Smooth muscle cell (in vitro differentiated cells): ENCODE results near the gene PHF10. TPM values are rescaled to one million over a fixed set of nuclear protein-coding genes. Genes with fewer than 3 reads are reported as not detected.

Experiments
- DNase-seq: peaks from one replicate; lab custom pipeline; 2025; ENCODE audit not compliant: unreplicated experiment; lab: John Stamatoyannopoulos, UW
- H2AFZ ChIP-seq: fragments of 200-600 bp; sonication (generic); 2 replicates; pipeline ENCODE4 v1.6.0; 2016; ENCODE audit warnings: antibody characterized with exemption, low read depth, mild to moderate bottlenecking
- H3F3A ChIP-seq: fragments of 200-600 bp; sonication (generic); 2 replicates; pipeline ENCODE4 v1.6.0; 2017; ENCODE audit warnings: antibody characterized with exemption, low read depth
- H3K27ac ChIP-seq: fragments of 200-600 bp; sonication (generic); 2 replicates; pipeline ENCODE4 v1.5.1; 2016; ENCODE audit warnings: low read depth, mild to moderate bottlenecking
- H3K27me3 ChIP-seq: fragments of 200-600 bp; sonication (generic); 2 replicates; pipeline ENCODE4 v1.6.1; 2016; ENCODE audit warnings: low read depth, mild to moderate bottlenecking
- H3K36me3 ChIP-seq: fragments of 200-600 bp; sonication (generic); 2 replicates; pipeline ENCODE4 v1.5.1; 2016; ENCODE audit warnings: low read depth
- H3K4me1 ChIP-seq: fragments of 200-600 bp; sonication (generic); 2 replicates; pipeline ENCODE4 v1.5.1; 2016; ENCODE audit warnings: low read depth
- H3K4me2 ChIP-seq: fragments of 200-600 bp; sonication (generic); 2 replicates; pipeline ENCODE4 v1.6.0; 2016; ENCODE audit warnings: mild to moderate bottlenecking
- H3K4me3 ChIP-seq: fragments of 200-600 bp; sonication (generic); 2 replicates; pipeline ENCODE4 v1.5.1; 2016; ENCODE audit warnings: mild to moderate bottlenecking
- H3K79me2 ChIP-seq: fragments of 200-600 bp; sonication (generic); 2 replicates; pipeline ENCODE4 v1.6.0; 2016; ENCODE audit warnings: low read depth, mild to moderate bottlenecking
- H3K9ac ChIP-seq: fragments of 200-600 bp; sonication (generic); 2 replicates; pipeline ENCODE4 v1.6.0; 2016; ENCODE audit warnings: low read depth
- H3K9me3 ChIP-seq: fragments of 200-600 bp; sonication (generic); replicated peaks from 2 replicates; pipeline ENCODE4 v1.5.1; 2016; ENCODE audit warnings: low read depth
- H4K20me1 ChIP-seq: fragments of 200-600 bp; sonication (generic); 2 replicates; pipeline ENCODE4 v1.6.0; 2016; ENCODE audit warnings: low read depth
- WGBS: methylation state at CpG from one replicate; pipeline ENCODE4 v1.1.7; 2016; ENCODE audit warnings: low lambda C conversion rate; 5-methylcytosine and 5-hydroxymethylcytosine counted together
- polyA plus RNA-seq: library from polyadenylated mRNA; unstranded; fragments of >200 nt; fragmentation: Nextera tagmentation; extraction: Ambion mirVana; gene quantifications from 2 replicates; pipeline ENCODE4 v1.2.1, GENCODE V29; 2016
- total RNA-seq: library from RNA; depleted of rRNA; stranded (reverse); fragments of >200 nt; gene quantifications from 2 replicates; pipeline ENCODE4 v1.2.3, GENCODE V29; 2014
- TF ChIP-seq, protein P1 (sequence below): fragments of 200-600 bp; sonication (generic); IDR thresholded peaks from 2 replicates; pipeline ENCODE4 v1.5.1; 2017; ENCODE audit warnings: borderline replicate concordance, mild to moderate bottlenecking, antibody characterized with exemption; ENCODE audit not compliant: insufficient read depth, poor library complexity, severe bottlenecking

PHF10 gene
- total and polyA plus RNA-seq, 2 experiments from 2014 or later = 22.0 to 41.9 TPM

DNA sequence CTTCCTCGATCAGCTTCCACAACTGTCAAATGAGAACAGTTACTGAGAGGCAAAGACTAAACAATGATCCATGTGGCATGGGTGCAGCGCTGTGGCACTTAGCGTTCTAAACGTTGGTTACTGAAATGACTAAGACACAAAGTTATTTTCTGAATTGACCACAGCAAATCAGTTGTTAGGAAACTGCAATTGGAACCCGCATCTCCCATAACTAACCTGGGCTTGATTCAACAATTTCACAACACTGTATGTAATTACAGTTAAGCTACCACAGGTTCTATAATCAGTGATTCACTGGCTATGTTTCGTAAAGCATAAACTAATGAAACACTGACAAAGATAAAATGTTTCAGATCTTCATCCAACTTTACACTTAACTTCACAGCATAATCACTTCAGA is 35.0 kb downstream of the PHF10 start:
- Histone ChIP-seq H3K9ac (no peak overlapping the region), H3K4me3 (no peak overlapping the region), H3K79me2 (peaks cover 17% of the 10 kb centered on the region), H3K27ac (no peak overlapping the region), H3K4me2 (no peak overlapping the region), H3K4me1 (no peaks in the 10 kb centered on the region), H2AFZ (no peak overlapping the region), H3K9me3 (peaks cover 15% of the 10 kb centered on the region), H4K20me1 (no peaks in the 10 kb centered on the region), H3F3A (no peaks in the 10 kb centered on the region), H3K27me3 (no peaks in the 10 kb centered on the region), H3K36me3 (peaks cover 40% of the 10 kb centered on the region)
- DNase-seq = no peak
- 66% methylated on average over 6 of the region's 6 CpGs for WGBS
- TF ChIP-seq, protein P1, sequence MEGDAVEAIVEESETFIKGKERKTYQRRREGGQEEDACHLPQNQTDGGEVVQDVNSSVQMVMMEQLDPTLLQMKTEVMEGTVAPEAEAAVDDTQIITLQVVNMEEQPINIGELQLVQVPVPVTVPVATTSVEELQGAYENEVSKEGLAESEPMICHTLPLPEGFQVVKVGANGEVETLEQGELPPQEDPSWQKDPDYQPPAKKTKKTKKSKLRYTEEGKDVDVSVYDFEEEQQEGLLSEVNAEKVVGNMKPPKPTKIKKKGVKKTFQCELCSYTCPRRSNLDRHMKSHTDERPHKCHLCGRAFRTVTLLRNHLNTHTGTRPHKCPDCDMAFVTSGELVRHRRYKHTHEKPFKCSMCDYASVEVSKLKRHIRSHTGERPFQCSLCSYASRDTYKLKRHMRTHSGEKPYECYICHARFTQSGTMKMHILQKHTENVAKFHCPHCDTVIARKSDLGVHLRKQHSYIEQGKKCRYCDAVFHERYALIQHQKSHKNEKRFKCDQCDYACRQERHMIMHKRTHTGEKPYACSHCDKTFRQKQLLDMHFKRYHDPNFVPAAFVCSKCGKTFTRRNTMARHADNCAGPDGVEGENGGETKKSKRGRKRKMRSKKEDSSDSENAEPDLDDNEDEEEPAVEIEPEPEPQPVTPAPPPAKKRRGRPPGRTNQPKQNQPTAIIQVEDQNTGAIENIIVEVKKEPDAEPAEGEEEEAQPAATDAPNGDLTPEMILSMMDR = no peak

DNA sequence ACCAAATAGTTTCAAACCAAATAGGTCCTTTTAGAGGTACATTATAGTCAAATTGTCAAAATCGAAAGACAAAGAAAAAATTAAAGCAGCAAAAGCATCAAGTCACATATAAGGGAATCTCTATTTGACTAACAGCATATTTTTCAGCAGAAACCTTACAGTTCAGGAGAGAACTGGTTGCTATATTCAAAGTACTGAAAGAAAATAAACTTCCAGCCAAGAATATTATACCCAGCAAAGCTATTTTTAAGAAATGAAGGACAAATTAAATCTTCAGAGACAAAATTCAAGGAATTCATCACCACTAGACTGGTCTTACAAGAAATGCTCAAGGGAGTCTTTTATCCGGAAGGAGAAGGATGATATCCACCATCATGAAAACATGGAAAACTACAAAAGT is 38.4 kb downstream of the PHF10 start:
- Histone ChIP-seq H2AFZ (no peak overlapping the region), H3K9me3 (peaks cover 11% of the 10 kb centered on the region), H3K4me3 (no peak overlapping the region), H3K27ac (no peak overlapping the region), H3K4me1 (no peaks in the 10 kb centered on the region), H4K20me1 (no peaks in the 10 kb centered on the region), H3K36me3 (peaks cover 30% of the 10 kb centered on the region), H3K27me3 (no peaks in the 10 kb centered on the region), H3K4me2 (no peak overlapping the region), H3K79me2 (peaks cover 16% of the 10 kb centered on the region), H3K9ac (no peak overlapping the region), H3F3A (no peaks in the 10 kb centered on the region)
- TF ChIP-seq, protein P1 = no peak
- 100% methylated on average over 2 of the region's 2 CpGs for WGBS
- no peak for DNase-seq

DNA sequence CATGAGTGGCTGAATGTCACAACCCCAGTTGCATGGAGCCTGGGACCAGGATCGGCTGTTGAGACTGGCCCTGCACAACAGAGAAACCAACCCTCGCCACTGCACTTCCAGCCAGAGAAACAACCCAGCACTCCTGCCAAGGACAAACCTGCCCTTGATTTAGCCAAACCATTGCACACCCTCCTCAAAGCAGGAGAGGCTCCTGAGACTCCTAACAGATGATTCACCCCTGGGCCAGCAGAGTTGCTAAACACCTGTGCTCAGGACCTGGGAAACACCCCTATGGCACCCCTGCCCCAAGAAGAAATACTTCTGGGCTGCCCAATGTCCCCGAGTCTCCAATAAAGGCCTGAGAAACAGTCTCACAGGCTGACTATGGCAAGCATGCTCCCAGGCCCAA is 40.2 kb downstream of the PHF10 start:
- peaks cover 33% of the 10 kb centered on the region for H3K36me3 ChIP-seq
- H3K9me3 ChIP-seq = peaks cover 11% of the 10 kb centered on the region
- peaks cover 16% of the 10 kb centered on the region for H3K79me2 ChIP-seq
- H2AFZ ChIP-seq = no peak overlapping the region
- H3K4me2 ChIP-seq = no peak overlapping the region
- H4K20me1 ChIP-seq = no peaks in the 10 kb centered on the region
- no peaks in the 10 kb centered on the region for H3K27me3 ChIP-seq
- WGBS = 98% methylated on average over 3 of the region's 3 CpGs
- TF ChIP-seq, protein P1 = no peak
- no peak overlapping the region for H3K27ac ChIP-seq
- H3F3A ChIP-seq = no peaks in the 10 kb centered on the region
- no peak overlapping the region for H3K4me3 ChIP-seq
- H3K4me1 ChIP-seq = no peaks in the 10 kb centered on the region
- no peak overlapping the region for H3K9ac ChIP-seq
- DNase-seq = no peak

DNA sequence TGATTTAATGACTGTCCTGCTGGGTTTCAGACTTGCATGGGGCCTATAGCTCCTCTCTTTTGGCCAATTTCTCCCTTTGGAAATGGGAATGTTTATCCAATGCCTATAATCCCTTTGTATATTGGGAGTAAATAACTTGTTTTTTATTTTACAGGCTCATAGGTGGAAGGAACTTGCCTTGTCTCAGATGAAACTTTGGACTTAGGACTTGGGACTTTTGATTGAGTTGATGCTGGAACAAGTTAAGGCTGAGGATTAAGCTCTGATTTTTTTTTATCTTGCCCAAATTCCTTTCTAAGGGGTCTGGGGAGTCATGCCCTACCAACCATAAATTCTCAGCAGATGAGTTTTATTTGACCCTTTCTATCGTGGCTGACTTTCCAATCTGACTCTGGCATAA is 46.0 kb downstream of the PHF10 start:
- peaks cover 3% of the 10 kb centered on the region for H3K36me3 ChIP-seq
- H3K27ac ChIP-seq = no peak overlapping the region
- H3K79me2 ChIP-seq = peaks cover 9% of the 10 kb centered on the region
- no peaks in the 10 kb centered on the region for H4K20me1 ChIP-seq
- DNase-seq = no peak
- H3F3A ChIP-seq = no peaks in the 10 kb centered on the region
- H3K9me3 ChIP-seq = no peaks in the 10 kb centered on the region
- H3K27me3 ChIP-seq = no peaks in the 10 kb centered on the region
- 63% methylated on average over 1 of the region's 1 CpG for WGBS
- H3K9ac ChIP-seq = no peak overlapping the region
- no peak overlapping the region for H2AFZ ChIP-seq
- H3K4me3 ChIP-seq = no peak overlapping the region
- no peak overlapping the region for H3K4me2 ChIP-seq
- TF ChIP-seq, protein P1 = no peak
- no peaks in the 10 kb centered on the region for H3K4me1 ChIP-seq
